Activated CD4-positive, alpha-beta T cell treated with anti-CD3 and anti-CD28 coated beads, Interleukin-2, amount 10 ng/mL, durations not matched to agents 7 days and 5 days (primary cell): ENCODE data around the gene STXBP4. TPM values are rescaled to one million over a fixed set of nuclear protein-coding genes. Genes with fewer than 3 reads are reported as not detected.

Source experiments
- CTCF ChIA-PET: fragments of 350-600 bp; sonication (Branson Sonifier 250); formaldehyde crosslinking; loops from one replicate; lab custom pipeline; 2021; ENCODE audit warnings: antibody characterized with exemption; lab: Charles Lee
- POLR2A ChIA-PET: fragments of 350-600 bp; sonication (Branson Sonifier 250); formaldehyde crosslinking; loops from one replicate; lab custom pipeline; 2021; ENCODE audit warnings: antibody characterized with exemption; lab: Charles Lee
- DNase-seq: peaks from one replicate; pipeline ENCODE4 v3.0.0-alpha.2; 2020
- H3K27ac Mint-ChIP-seq: one replicate; pipeline ENCODE4 v1.8.0; 2021; ENCODE audit warnings: mild to moderate bottlenecking, moderate library complexity, mixed read lengths
- H3K27me3 Mint-ChIP-seq: one replicate; pipeline ENCODE4 v1.8.0; 2021; ENCODE audit warnings: mixed read lengths
- H3K36me3 Mint-ChIP-seq: one replicate; pipeline ENCODE4 v1.8.0; 2021; ENCODE audit warnings: low read depth, mixed read lengths
- H3K4me1 Mint-ChIP-seq: one replicate; pipeline ENCODE4 v1.8.0; 2021; ENCODE audit warnings: mixed read lengths
- H3K4me3 Mint-ChIP-seq: one replicate; pipeline ENCODE4 v1.8.0; 2021; ENCODE audit warnings: mild to moderate bottlenecking, moderate library complexity, mixed read lengths
- H3K9me3 Mint-ChIP-seq: one replicate; pipeline ENCODE4 v1.8.0; 2021; ENCODE audit warnings: mixed read lengths
- total RNA-seq, 2 experiments: library from RNA; stranded (reverse); gene quantifications; one replicate each; pipeline ENCODE4 v1.2.3, GENCODE V29; 2021

Gene STXBP4
- total RNA-seq, 2 experiments from 2014 or later = 5.5 to 6.2 TPM

DNA sequence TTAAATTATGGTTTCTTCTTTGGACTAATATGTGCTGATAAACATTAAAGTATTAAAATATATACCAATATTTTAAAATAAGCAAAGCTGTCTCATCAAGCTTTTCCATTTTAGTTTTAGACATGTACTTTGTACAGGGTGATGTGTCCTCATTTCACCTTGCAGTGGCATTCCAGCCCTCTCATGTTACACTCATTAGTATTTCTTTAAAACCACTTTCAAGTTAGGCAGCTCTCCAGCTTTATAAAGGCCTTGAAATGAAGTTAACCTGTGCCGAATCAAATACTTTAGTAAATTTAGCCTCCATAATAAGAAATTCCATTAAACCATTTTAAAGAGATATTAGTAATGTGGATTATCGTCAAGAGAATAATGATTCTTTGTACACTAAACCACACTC, 188.6 kb downstream of the STXBP4 start:
- POLR2A ChIA-PET = no interaction called here
- H3K27me3 Mint-ChIP-seq = no peaks in the 10 kb centered on the region
- no peak overlapping the region for H3K4me3 Mint-ChIP-seq
- CTCF ChIA-PET = interaction anchor here (1.4 kb wide), 1 partner anchor 9 kb away, joined by 4 read pairs; no protein-coding TSS in a partner anchor
- H3K27ac Mint-ChIP-seq = no peak overlapping the region
- no peaks in the 10 kb centered on the region for H3K36me3 Mint-ChIP-seq
- H3K4me1 Mint-ChIP-seq = no peaks in the 10 kb centered on the region
- no peak for DNase-seq
- no peaks in the 10 kb centered on the region for H3K9me3 Mint-ChIP-seq

DNA sequence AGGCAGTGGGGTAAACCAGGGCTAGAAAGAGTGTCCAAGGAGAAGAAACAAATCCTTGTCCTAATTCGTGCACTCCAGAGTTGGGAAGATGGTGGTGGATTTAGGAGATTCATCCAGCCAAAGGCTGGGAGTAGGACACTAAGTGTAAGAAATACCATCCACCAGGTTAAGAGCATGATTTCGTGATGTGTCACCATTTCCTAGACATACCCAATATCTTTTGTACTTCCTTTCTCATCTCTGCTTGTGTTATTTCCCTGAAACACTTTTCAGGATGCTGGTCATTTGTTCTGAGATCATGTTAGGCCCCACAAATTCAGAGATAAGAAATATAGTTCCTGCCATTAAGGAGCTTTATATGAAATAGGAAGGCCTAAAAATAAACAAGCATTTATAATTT, 189.9 kb downstream of the STXBP4 start:
- Mint-ChIP-seq H3K27ac (no peak overlapping the region), H3K27me3 (no peaks in the 10 kb centered on the region), H3K9me3 (no peaks in the 10 kb centered on the region), H3K4me1 (no peaks in the 10 kb centered on the region), H3K36me3 (no peaks in the 10 kb centered on the region), H3K4me3 (no peak overlapping the region)
- CTCF ChIA-PET = interaction anchor here (0.6 kb wide), 1 partner anchor 208 kb away, joined by 3 read pairs; no protein-coding TSS in a partner anchor
- POLR2A ChIA-PET = no interaction called here
- no peak for DNase-seq

DNA sequence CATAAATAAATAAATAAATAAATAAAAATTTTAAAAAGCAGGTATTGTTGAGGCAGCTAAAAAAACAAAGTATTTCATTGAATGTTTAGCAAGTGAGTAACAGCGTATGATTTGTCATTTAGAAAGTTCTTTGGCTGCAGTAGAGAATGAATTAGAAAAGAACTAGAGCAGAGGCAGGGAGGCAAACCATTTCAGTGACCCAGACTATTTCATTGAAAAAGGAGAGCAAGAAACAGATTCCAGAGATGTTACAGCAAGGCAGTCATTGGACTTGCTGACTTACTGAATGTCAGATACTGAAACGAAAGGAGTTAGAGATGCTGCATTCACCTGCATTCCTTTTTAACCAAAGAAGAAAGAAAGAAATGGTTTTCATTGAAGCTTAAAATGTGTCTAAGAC, 190.7 kb downstream of the STXBP4 start:
- H3K27me3 Mint-ChIP-seq = no peaks in the 10 kb centered on the region
- ChIA-PET POLR2A (no interaction called here), CTCF (interaction anchor here (1.0 kb wide), 1 partner anchor 22 kb away, joined by 3 read pairs; no protein-coding TSS in a partner anchor)
- no peak for DNase-seq
- no peaks in the 10 kb centered on the region for H3K36me3 Mint-ChIP-seq
- no peaks in the 10 kb centered on the region for H3K9me3 Mint-ChIP-seq
- H3K27ac Mint-ChIP-seq = no peak overlapping the region
- no peak overlapping the region for H3K4me3 Mint-ChIP-seq
- no peaks in the 10 kb centered on the region for H3K4me1 Mint-ChIP-seq

DNA sequence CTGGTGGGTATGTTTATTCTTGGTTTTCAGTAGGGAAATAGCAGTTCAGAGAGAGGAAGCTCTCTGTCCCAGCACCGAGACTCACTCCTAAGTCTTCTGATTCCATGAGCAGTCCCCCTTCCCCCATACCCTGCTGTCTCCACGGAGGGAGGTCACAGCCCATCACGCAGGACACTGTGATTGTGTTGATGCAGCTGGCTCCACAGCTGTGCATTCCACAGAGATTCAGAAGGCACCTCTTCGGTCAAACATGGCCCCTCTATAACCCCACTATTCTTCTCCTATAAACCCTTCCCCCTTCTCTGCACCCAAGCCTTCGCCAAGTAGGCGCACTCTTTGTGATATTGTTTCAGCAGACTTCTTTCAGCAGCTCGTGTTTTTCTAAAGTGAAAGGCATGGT, 191.9 kb downstream of the STXBP4 start:
- DNase-seq = no peak
- H3K27ac Mint-ChIP-seq = no peak overlapping the region
- CTCF ChIA-PET = interaction anchor here (0.5 kb wide), 1 partner anchor 781 kb away, joined by 3 read pairs; no protein-coding TSS in a partner anchor
- no peak overlapping the region for H3K4me3 Mint-ChIP-seq
- H3K36me3 Mint-ChIP-seq = no peaks in the 10 kb centered on the region
- POLR2A ChIA-PET = no interaction called here
- no peaks in the 10 kb centered on the region for H3K9me3 Mint-ChIP-seq
- H3K27me3 Mint-ChIP-seq = no peaks in the 10 kb centered on the region
- no peaks in the 10 kb centered on the region for H3K4me1 Mint-ChIP-seq

- POLR2A ChIA-PET = no interaction called here
- no peak overlapping the region for H3K27ac Mint-ChIP-seq
- H3K4me3 Mint-ChIP-seq = no peak overlapping the region
- H3K36me3 Mint-ChIP-seq = no peaks in the 10 kb centered on the region
- no peak for DNase-seq
- no peaks in the 10 kb centered on the region for H3K4me1 Mint-ChIP-seq
- no peaks in the 10 kb centered on the region for H3K9me3 Mint-ChIP-seq
- CTCF ChIA-PET = no interaction called here
- H3K27me3 Mint-ChIP-seq = no peaks in the 10 kb centered on the region
Measured at GRCh38 chr17:55161935-55162555, 193.5 kb downstream of the STXBP4 start.

DNA sequence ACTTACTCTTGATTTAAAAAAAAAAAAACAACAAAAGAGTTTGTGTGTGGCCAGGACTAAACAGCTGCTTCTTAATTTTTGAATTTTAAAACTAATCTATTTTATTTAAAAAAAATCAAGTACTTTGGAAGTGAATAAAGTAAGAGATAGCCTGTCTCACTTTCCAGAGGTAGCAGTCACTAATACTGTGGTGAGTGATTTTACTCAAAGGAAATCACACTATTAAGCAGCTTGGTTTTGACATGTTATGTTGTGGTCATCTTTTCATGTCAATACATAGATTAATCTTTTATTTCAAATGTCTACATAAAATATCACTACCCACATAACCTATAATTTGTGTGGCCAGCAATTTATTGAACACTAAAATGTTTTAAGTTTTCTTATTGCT, 194.0 kb downstream of the STXBP4 start:
- no peaks in the 10 kb centered on the region for H3K9me3 Mint-ChIP-seq
- no peaks in the 10 kb centered on the region for H3K4me1 Mint-ChIP-seq
- H3K36me3 Mint-ChIP-seq = no peaks in the 10 kb centered on the region
- POLR2A ChIA-PET = no interaction called here
- H3K27ac Mint-ChIP-seq = no peak overlapping the region
- no peak for DNase-seq
- CTCF ChIA-PET = no interaction called here
- no peaks in the 10 kb centered on the region for H3K27me3 Mint-ChIP-seq
- no peak overlapping the region for H3K4me3 Mint-ChIP-seq

GRCh38 chr17:55163408-55163807, 194.8 kb downstream of the STXBP4 start:
- H3K27ac Mint-ChIP-seq = no peak overlapping the region
- no peak for DNase-seq
- no peaks in the 10 kb centered on the region for H3K27me3 Mint-ChIP-seq
- ChIA-PET CTCF (no interaction called here), POLR2A (interaction anchor here (0.6 kb wide), 1 partner anchor 993 kb away, joined by 4 read pairs; no protein-coding TSS in a partner anchor)
- no peaks in the 10 kb centered on the region for H3K9me3 Mint-ChIP-seq
- no peaks in the 10 kb centered on the region for H3K36me3 Mint-ChIP-seq
- H3K4me3 Mint-ChIP-seq = no peak overlapping the region
- H3K4me1 Mint-ChIP-seq = no peaks in the 10 kb centered on the region

DNA sequence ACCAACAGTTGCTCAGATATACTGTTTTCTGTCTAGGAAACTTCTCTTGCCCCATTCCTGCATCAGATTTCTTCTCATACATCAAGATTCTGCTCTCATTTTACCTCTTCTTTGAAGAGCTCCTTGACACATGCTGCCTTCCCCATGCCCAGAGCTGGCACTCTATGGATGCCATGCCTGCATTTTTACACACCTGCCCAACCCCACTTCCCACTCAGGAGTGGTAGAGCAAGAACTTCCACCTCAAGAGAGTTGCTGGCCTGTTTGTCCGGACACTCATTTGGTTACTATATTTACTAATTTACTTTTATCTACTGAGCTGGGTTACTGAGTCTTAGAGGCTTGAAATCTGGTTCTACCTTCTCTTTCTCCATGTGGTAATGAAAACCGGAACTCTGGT, 197.9 kb downstream of the STXBP4 start:
- Mint-ChIP-seq H3K4me1 (no peaks in the 10 kb centered on the region), H3K4me3 (no peak overlapping the region), H3K36me3 (no peaks in the 10 kb centered on the region), H3K27me3 (no peaks in the 10 kb centered on the region), H3K9me3 (no peaks in the 10 kb centered on the region), H3K27ac (no peak overlapping the region)
- ChIA-PET CTCF (interaction anchor here (1.4 kb wide), 1 partner anchor 9 kb away, joined by 3 read pairs; no protein-coding TSS in a partner anchor), POLR2A (no interaction called here)
- no peak for DNase-seq

DNA sequence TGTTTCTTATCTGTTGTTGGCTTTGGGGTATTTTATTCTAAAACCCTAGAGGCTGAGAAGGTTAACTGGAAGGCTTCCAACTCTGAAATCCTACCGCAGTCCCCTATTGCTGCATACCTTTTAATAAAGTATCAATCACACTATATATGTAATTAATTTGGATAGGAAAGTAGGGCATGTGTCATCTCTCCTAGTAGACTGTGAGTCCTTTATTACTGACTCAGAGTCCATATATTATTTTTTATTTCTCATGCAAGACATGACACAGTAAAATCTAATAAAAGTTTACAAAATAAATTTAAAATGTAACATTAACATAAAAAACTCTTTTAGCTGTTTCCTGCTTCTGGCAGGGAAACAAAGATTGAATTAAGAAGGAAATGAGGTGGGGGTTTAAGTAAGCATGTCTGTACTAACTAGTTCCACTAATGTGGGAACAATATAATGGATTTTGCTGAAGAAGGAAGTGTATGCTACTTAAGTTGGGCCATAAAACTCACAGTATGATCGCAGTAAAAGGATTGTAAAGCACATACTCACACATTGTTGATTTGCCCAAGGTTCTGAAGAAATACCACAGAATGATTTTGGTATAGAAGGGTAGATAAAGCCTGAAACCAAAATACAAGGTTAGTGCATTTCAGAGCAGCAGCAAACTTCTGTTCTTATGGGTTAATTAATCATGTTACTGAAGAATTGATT, 198.6 kb downstream of the STXBP4 start:
- ChIA-PET CTCF (interaction anchor here (1.4 kb wide), 1 partner anchor 9 kb away, joined by 3 read pairs; no protein-coding TSS in a partner anchor), POLR2A (no interaction called here)
- Mint-ChIP-seq H3K36me3 (no peaks in the 10 kb centered on the region), H3K9me3 (no peaks in the 10 kb centered on the region), H3K27ac (no peak overlapping the region), H3K4me1 (no peaks in the 10 kb centered on the region), H3K4me3 (no peak overlapping the region), H3K27me3 (no peaks in the 10 kb centered on the region)
- DNase-seq = no peak

DNA sequence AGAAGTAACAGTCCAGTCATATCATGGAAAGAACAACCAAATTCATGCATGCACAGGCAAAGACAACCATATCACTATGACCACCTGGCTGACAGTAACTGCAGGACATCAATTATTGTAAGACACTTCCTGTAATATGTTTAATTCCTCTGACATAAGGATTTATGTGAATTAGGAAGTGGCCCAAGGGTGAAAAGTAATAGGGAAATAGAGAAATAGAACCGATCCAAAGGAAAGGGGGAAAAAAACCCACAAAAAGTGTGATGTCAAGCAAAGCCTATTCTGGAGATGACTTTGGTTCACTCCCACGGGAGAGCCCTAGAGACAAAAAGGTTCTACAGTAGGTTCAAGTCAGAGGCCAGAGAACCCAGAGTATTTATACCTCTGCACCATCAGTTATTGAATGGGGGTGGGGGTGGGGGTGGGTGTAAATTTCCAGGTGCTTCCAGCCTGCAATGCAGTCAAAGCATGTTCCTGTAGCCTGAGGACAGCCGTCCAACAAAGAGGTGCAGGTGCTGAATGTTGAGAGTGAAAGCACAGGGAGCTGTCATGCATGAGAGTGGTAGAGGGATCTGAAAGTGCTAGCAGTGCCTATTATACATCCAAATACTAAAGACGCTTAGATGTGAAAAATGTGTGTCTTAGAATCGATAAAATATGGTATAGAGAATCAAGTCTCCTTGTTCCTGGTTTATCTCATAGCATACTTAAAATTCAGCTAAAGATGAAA, 200.6 kb downstream of the STXBP4 start:
- Mint-ChIP-seq H3K9me3 (no peaks in the 10 kb centered on the region), H3K4me1 (no peaks in the 10 kb centered on the region), H3K36me3 (no peaks in the 10 kb centered on the region), H3K27ac (no peak overlapping the region), H3K27me3 (no peaks in the 10 kb centered on the region), H3K4me3 (no peak overlapping the region)
- no peak for DNase-seq
- ChIA-PET CTCF (interaction anchor here (0.6 kb wide), 1 partner anchor 66 kb away, joined by 4 read pairs; no protein-coding TSS in a partner anchor), POLR2A (no interaction called here)

GRCh38 chr17:55171634-55172328, 203.2 kb downstream of the STXBP4 start:
- no peaks in the 10 kb centered on the region for H3K9me3 Mint-ChIP-seq
- ChIA-PET CTCF (no interaction called here), POLR2A (no interaction called here)
- DNase-seq = no peak
- no peak overlapping the region for H3K27ac Mint-ChIP-seq
- H3K36me3 Mint-ChIP-seq = peaks cover 2% of the 10 kb centered on the region
- H3K4me3 Mint-ChIP-seq = no peak overlapping the region
- H3K4me1 Mint-ChIP-seq = no peaks in the 10 kb centered on the region
- H3K27me3 Mint-ChIP-seq = no peaks in the 10 kb centered on the region

DNA sequence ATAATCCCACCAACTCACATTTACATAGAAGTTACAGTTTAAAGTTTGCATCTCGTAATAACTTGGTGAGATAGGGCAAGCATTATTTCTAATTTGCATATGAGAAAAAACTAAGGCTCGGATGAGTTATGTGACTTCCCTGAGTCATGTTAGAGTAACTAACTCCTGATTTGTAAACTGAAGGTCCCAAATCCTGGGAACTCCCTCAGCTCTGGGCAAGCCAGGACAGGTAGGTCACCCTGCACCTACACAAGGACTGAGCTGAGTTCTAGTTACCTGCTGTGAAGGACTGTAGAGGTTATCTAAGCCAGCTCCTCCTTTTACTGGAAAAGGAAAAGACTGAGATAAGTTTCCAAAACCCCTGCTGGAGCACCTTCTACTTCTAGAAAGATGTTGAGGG, 204.0 kb downstream of the STXBP4 start:
- ChIA-PET CTCF (no interaction called here), POLR2A (no interaction called here)
- Mint-ChIP-seq H3K4me1 (no peaks in the 10 kb centered on the region), H3K4me3 (no peak overlapping the region), H3K9me3 (no peaks in the 10 kb centered on the region), H3K27me3 (no peaks in the 10 kb centered on the region), H3K36me3 (peaks cover 2% of the 10 kb centered on the region), H3K27ac (no peak overlapping the region)
- no peak for DNase-seq
